HepG2 (cell line): Measurements from ENCODE around the gene GABRB3. TPM values are rescaled to one million over a fixed set of nuclear protein-coding genes. Genes with fewer than 3 reads are reported as not detected.

Experiments used
- ATAC-seq: fragments of 200-7000 bp; cut with Tn5 transposase; 3 replicates; pipeline ENCODE4 v1.9.1; 2020; ENCODE audit warnings: mild to moderate bottlenecking, moderate library complexity
- BruUV-seq: library from RNA; stranded (reverse); fragments of 400-500 nt; replicated peaks from 2 replicates; lab custom pipeline; 2021; lab: Mats Ljungman, UMichigan
- CTCF ChIA-PET: fragments of 300-600 bp; formaldehyde crosslinking; extraction: SDS; loops from one replicate; lab custom pipeline; 2021; ENCODE audit warnings: low total read pairs, inconsistent platforms, low intra/inter-chr PET ratio; lab: Yijun Ruan, JAX
- POLR2A ChIA-PET: fragments of 350-600 bp; sonication (Branson Sonifier 250); formaldehyde crosslinking; loops from one replicate; lab custom pipeline; 2020; ENCODE audit warnings: antibody characterized with exemption, inconsistent platforms; lab: Yijun Ruan, JAX
- DNase-seq: peaks from one replicate; pipeline ENCODE4 v3.0.0-alpha.2; 2015; ENCODE audit warnings: low spot score
- FAIRE-seq: peaks from 3 replicates; lab custom pipeline; 2011; peaks lifted over from hg19 to GRCh38; lab: Jason Lieb, UNC
- H2AFZ ChIP-seq: one replicate; pipeline ENCODE4 v1.6.1; 2011; ENCODE audit warnings: low read length, inconsistent platforms
- H3K27ac ChIP-seq: fragments of 300-600 bp; 3 replicates; pipeline ENCODE4 v1.8.0; 2011; ENCODE audit warnings: mixed run types, mild to moderate bottlenecking, mixed read lengths, low read length, inconsistent platforms; ENCODE audit not compliant: insufficient read depth; ENCODE audit errors: extremely low read length
- H3K27me3 ChIP-seq, 2 experiments: fragments of 200-600 bp in 1 of 2; 2 replicates in 1 of 2; 3 replicates in 1 of 2; pipeline versions ENCODE4 v1.6.0 to v1.8.0; 2011; ENCODE audit warnings: low read length in 2 of 2, mild to moderate bottlenecking in 2 of 2, moderate library complexity in 2 of 2, inconsistent platforms in 1 of 2; ENCODE audit not compliant: insufficient read depth in 2 of 2, control insufficient read depth in 1 of 2
- H3K36me3 ChIP-seq, 2 experiments: fragments of 200-600 bp in 1 of 2; replicated peaks in 1 of 2; 2 replicates in 1 of 2; 3 replicates in 1 of 2; pipeline versions ENCODE4 v1.5.1 to v1.8.0; 2011; ENCODE audit warnings: low read length in 2 of 2, inconsistent platforms in 1 of 2; ENCODE audit not compliant: insufficient read depth in 2 of 2, control insufficient read depth in 1 of 2
- H3K4me1 ChIP-seq: 2 replicates; pipeline ENCODE4 v1.5.1; 2012; ENCODE audit warnings: low read length, inconsistent platforms; ENCODE audit not compliant: insufficient read depth
- H3K4me2 ChIP-seq: 2 replicates; pipeline ENCODE4 v1.6.0; 2011; ENCODE audit warnings: low read depth, low read length, inconsistent platforms
- H3K4me3 ChIP-seq, 3 experiments: fragments of 200-600 bp in 1 of 3; sonication (generic), shearing (Covaris generic) in 1 of 3; replicated peaks in 1 of 3; 2 replicates each; pipeline ENCODE4 v1.5.1; 2011 to 2016; ENCODE audit warnings: low read length in 3 of 3, inconsistent platforms in 2 of 3, low read depth in 2 of 3, mild to moderate bottlenecking in 2 of 3, control low read depth in 1 of 3, mixed read lengths in 1 of 3; ENCODE audit not compliant: insufficient read depth in 1 of 3
- H3K79me2 ChIP-seq: one replicate; pipeline ENCODE4 v1.6.1; 2011; ENCODE audit warnings: low read length, inconsistent platforms; ENCODE audit not compliant: insufficient read depth
- H3K9ac ChIP-seq: 2 replicates; pipeline ENCODE4 v1.6.0; 2011; ENCODE audit warnings: mild to moderate bottlenecking, low read depth, low read length, inconsistent platforms; ENCODE audit not compliant: insufficient read depth
- H3K9me3 ChIP-seq: 2 replicates; pipeline ENCODE4 v1.5.1; 2012; ENCODE audit warnings: mild to moderate bottlenecking, low read length
- H4K20me1 ChIP-seq: 2 replicates; pipeline ENCODE4 v1.6.0; 2011; ENCODE audit warnings: inconsistent platforms, mild to moderate bottlenecking, low read length, moderate library complexity; ENCODE audit not compliant: insufficient read depth
- AHR ChIP-seq: IDR thresholded peaks from 2 replicates; pipeline ENCODE4 v1.6.1; 2018; ENCODE audit warnings: missing genetic modification reagents, missing compliant biosample characterization
- CHCHD3 ChIP-seq: sonication (generic); formaldehyde crosslinking; IDR thresholded peaks from 2 replicates; pipeline ENCODE4 v1.8.0; 2022; ENCODE audit warnings: mild to moderate bottlenecking, missing genetic modification reagents, moderate library complexity
- EEA1 ChIP-seq: sonication (generic); formaldehyde crosslinking; IDR thresholded peaks from 2 replicates; pipeline ENCODE4 v1.5.1; 2020; ENCODE audit warnings: mild to moderate bottlenecking, missing genetic modification reagents, borderline replicate concordance
- MEIS1 ChIP-seq: sonication (generic); formaldehyde crosslinking; IDR thresholded peaks from 2 replicates; pipeline ENCODE4 v1.9.0; 2021; ENCODE audit warnings: mild to moderate bottlenecking, missing genetic modification reagents, moderate library complexity, borderline replicate concordance
- NFATC3 ChIP-seq: sonication (generic); formaldehyde crosslinking; IDR thresholded peaks from 2 replicates; pipeline ENCODE4 v1.5.1; 2020; ENCODE audit warnings: mild to moderate bottlenecking, missing genetic modification reagents
- SNAPC2 ChIP-seq: sonication (generic); formaldehyde crosslinking; IDR thresholded peaks from 2 replicates; pipeline ENCODE4 v1.8.1; 2022; ENCODE audit warnings: mild to moderate bottlenecking, missing genetic modification reagents
- SPEN ChIP-seq: sonication (generic); formaldehyde crosslinking; IDR thresholded peaks from 2 replicates; pipeline ENCODE4 v1.5.1; 2020; ENCODE audit warnings: low read depth, mild to moderate bottlenecking, missing genetic modification reagents
- TBX3 ChIP-seq: fragments of 450-650 bp; IDR thresholded peaks from 2 replicates; pipeline ENCODE4 v1.6.1; 2017; ENCODE audit warnings: antibody characterized with exemption, mild to moderate bottlenecking, inconsistent platforms, borderline replicate concordance
- TOE1 ChIP-seq: sonication (generic); formaldehyde crosslinking; IDR thresholded peaks from 2 replicates; pipeline ENCODE4 v1.4.0; 2020; ENCODE audit warnings: mild to moderate bottlenecking, missing genetic modification reagents
- ZFP36L1 ChIP-seq: sonication (generic); formaldehyde crosslinking; IDR thresholded peaks from 2 replicates; pipeline ENCODE4 v1.8.0; 2022; ENCODE audit warnings: mild to moderate bottlenecking, missing genetic modification reagents, moderate library complexity
- ZNF644 ChIP-seq: IDR thresholded peaks from 2 replicates; pipeline ENCODE4 v1.6.1; 2016; ENCODE audit warnings: low read depth
- ZNF781 ChIP-seq: sonication (generic); formaldehyde crosslinking; IDR thresholded peaks from 2 replicates; pipeline ENCODE4 v1.5.1; 2020; ENCODE audit warnings: borderline replicate concordance, mild to moderate bottlenecking, missing genetic modification reagents; ENCODE audit errors: not compliant biosample characterization
- WGBS: methylation state at CpG from one replicate; pipeline ENCODE4 v1.1.6; 2017; ENCODE audit warnings: low lambda C conversion rate; 5-methylcytosine and 5-hydroxymethylcytosine counted together
- in situ Hi-C: cut with HindIII; loops from 2 replicates; pipeline ENCODE4 v1.10.0; 2017; ENCODE audit warnings: low pct_unique_long_range_greater_than_20kb; ENCODE audit not compliant: extremely low pct_ligation_motif_present
- intact Hi-C: fragments of 100-400 bp; cut with micrococcal nuclease; formaldehyde crosslinking; loops from one replicate; pipeline ENCODE4 v1.10.0; 2022; ENCODE audit not compliant: unreplicated experiment
- polyA plus RNA-seq, 8 experiments: library from polyadenylated mRNA; depleted of rRNA in 3 of 8; stranded (reverse) in 7 of 8; unstranded in 1 of 8; fragments of >200 nt; fragmentation: Illumina TruSeq in 4 of 8; extraction: Trizol in 4 of 8; gene quantifications; 2 replicates each; pipeline versions ENCODE4 v1.2.1 to v1.2.3, GENCODE V29; 2011 to 2016; ENCODE audit warnings: low read depth in 4 of 8, missing spikeins in 1 of 8, mixed read lengths in 1 of 8; ENCODE audit not compliant: insufficient read depth in 1 of 8
- total RNA-seq, 5 experiments: library from RNA; depleted of rRNA; stranded (reverse); fragments of >200 nt; fragmentation: Illumina TruSeq; extraction: Trizol; gene quantifications; 2 replicates each; pipeline ENCODE4 v1.2.3, GENCODE V29; 2016; ENCODE audit warnings: low read depth in 1 of 5
- TF ChIP-seq, protein P1 (sequence below): sonication (generic); formaldehyde crosslinking; IDR thresholded peaks from 2 replicates; pipeline ENCODE4 v1.5.0; 2020; ENCODE audit warnings: missing genetic modification reagents
- TF ChIP-seq, protein P2 (sequence below): sonication (generic); formaldehyde crosslinking; IDR thresholded peaks from 2 replicates; pipeline ENCODE4 v1.4.0; 2020; ENCODE audit warnings: missing genetic modification reagents
- TF ChIP-seq, protein P3 (sequence below): sonication (generic); formaldehyde crosslinking; IDR thresholded peaks from 2 replicates; pipeline ENCODE4 v1.5.1; 2020; ENCODE audit warnings: missing genetic modification reagents, mild to moderate bottlenecking, borderline replicate concordance

Gene GABRB3
- total and polyA plus RNA-seq, 2 of the 13 experiments (the other 11 are each of a cell fraction or from before 2014, with no cell fraction given) = not detected

DNA sequence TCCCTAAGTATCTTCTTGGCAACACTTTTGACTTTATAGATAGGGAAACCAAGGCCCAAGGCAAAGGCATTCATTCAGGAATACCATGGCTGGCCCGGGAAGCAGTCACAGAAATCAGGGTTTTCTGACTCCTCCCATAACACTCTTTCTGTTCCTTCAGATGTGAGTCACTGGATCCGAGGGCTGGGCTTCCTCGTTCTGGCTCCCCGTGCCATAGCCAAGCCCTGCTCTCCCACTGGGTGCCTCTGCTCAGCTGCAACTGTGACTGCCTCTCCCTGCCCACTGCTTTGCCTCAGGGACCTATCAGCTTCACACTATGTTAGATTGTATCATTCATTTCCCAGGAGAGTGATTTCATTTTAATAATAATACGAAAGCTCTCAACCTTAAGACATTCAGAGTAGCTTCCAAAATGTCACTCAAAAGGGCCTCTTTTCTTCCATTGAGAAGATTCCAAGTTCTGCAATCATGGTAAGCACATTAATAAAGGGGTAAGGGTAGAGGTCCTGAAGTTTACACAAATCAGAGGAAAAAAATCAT is 50.2 kb downstream of the GABRB3 start:
- no peak overlapping the region for H3K4me3 ChIP-seq
- no peaks in the 10 kb centered on the region for H3K4me1 ChIP-seq
- CTCF ChIA-PET = no interaction called here
- H3K9me3 ChIP-seq = peaks cover 79% of the 10 kb centered on the region
- no peak overlapping the region for H3K27ac ChIP-seq
- H3K4me2 ChIP-seq = no peak overlapping the region
- WGBS = 4% methylated on average over 5 of the region's 5 CpGs
- TF ChIP-seq ZNF781 (CRISPR knock-in tag) (no peak), ZFP36L1 (CRISPR knock-in tag) (no peak), SNAPC2 (CRISPR knock-in tag) (no peak), TOE1 (CRISPR knock-in tag) (no peak), EEA1 (no peak), TBX3 (no peak), MEIS1 (CRISPR knock-in tag) (no peak), AHR (CRISPR knock-in tag) (no peak), NFATC3 (CRISPR knock-in tag) (no peak), ZNF644 (no peak), SPEN (CRISPR knock-in tag) (no peak), CHCHD3 (CRISPR knock-in tag) (no peak)
- TF ChIP-seq, protein P1, sequence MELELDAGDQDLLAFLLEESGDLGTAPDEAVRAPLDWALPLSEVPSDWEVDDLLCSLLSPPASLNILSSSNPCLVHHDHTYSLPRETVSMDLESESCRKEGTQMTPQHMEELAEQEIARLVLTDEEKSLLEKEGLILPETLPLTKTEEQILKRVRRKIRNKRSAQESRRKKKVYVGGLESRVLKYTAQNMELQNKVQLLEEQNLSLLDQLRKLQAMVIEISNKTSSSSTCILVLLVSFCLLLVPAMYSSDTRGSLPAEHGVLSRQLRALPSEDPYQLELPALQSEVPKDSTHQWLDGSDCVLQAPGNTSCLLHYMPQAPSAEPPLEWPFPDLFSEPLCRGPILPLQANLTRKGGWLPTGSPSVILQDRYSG (CRISPR knock-in tag) = no peak
- TF ChIP-seq, protein P2, sequence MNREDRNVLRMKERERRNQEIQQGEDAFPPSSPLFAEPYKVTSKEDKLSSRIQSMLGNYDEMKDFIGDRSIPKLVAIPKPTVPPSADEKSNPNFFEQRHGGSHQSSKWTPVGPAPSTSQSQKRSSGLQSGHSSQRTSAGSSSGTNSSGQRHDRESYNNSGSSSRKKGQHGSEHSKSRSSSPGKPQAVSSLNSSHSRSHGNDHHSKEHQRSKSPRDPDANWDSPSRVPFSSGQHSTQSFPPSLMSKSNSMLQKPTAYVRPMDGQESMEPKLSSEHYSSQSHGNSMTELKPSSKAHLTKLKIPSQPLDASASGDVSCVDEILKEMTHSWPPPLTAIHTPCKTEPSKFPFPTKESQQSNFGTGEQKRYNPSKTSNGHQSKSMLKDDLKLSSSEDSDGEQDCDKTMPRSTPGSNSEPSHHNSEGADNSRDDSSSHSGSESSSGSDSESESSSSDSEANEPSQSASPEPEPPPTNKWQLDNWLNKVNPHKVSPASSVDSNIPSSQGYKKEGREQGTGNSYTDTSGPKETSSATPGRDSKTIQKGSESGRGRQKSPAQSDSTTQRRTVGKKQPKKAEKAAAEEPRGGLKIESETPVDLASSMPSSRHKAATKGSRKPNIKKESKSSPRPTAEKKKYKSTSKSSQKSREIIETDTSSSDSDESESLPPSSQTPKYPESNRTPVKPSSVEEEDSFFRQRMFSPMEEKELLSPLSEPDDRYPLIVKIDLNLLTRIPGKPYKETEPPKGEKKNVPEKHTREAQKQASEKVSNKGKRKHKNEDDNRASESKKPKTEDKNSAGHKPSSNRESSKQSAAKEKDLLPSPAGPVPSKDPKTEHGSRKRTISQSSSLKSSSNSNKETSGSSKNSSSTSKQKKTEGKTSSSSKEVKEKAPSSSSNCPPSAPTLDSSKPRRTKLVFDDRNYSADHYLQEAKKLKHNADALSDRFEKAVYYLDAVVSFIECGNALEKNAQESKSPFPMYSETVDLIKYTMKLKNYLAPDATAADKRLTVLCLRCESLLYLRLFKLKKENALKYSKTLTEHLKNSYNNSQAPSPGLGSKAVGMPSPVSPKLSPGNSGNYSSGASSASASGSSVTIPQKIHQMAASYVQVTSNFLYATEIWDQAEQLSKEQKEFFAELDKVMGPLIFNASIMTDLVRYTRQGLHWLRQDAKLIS = no peak
- TF ChIP-seq, protein P3, sequence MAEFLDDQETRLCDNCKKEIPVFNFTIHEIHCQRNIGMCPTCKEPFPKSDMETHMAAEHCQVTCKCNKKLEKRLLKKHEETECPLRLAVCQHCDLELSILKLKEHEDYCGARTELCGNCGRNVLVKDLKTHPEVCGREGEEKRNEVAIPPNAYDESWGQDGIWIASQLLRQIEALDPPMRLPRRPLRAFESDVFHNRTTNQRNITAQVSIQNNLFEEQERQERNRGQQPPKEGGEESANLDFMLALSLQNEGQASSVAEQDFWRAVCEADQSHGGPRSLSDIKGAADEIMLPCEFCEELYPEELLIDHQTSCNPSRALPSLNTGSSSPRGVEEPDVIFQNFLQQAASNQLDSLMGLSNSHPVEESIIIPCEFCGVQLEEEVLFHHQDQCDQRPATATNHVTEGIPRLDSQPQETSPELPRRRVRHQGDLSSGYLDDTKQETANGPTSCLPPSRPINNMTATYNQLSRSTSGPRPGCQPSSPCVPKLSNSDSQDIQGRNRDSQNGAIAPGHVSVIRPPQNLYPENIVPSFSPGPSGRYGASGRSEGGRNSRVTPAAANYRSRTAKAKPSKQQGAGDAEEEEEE (CRISPR knock-in tag) = no peak
- TF ChIP-seq, all 625 proteins: peak for 0
- no peak overlapping the region for H3K9ac ChIP-seq
- in situ Hi-C loops (no loop called here), intact Hi-C loops (no loop called here)
- H2AFZ ChIP-seq = no peak overlapping the region
- FAIRE-seq = no peak
- DNase-seq = no peak
- POLR2A ChIA-PET = no interaction called here
- no peak for ATAC-seq
- H3K79me2 ChIP-seq = no peaks in the 10 kb centered on the region
- BruUV-seq = no TSS peak
- H3K27me3 ChIP-seq = no peaks in the 10 kb centered on the region
- H3K36me3 ChIP-seq = no peaks in the 10 kb centered on the region
- no peaks in the 10 kb centered on the region for H4K20me1 ChIP-seq
